Adrenal gland (tissue), 5 donors: ENCODE measurements around the gene NINL.

Experiments
- POLR2A ChIP-seq, 2 donors: fragments of 450-650 bp; IDR thresholded peaks; one replicate each; pipeline ENCODE4 v1.6.1; 2017; ENCODE audit warnings: antibody characterized with exemption in 2 of 2, mild to moderate bottlenecking in 2 of 2, moderate library complexity in 1 of 2
- TF ChIP-seq, protein P1 (sequence below), 6 experiments: fragments of 450-650 bp in 4 of 6; fragments of 200-600 bp in 2 of 6; sonication (generic) in 1 of 6; IDR thresholded peaks; 1 replicate in 5 of 6; 2 replicates in 1 of 6; pipeline versions ENCODE4 v1.5.1 to v1.8.0; 2016 to 2021; ENCODE audit warnings: antibody characterized with exemption in 6 of 6, mild to moderate bottlenecking in 2 of 6, moderate library complexity in 1 of 6
- donor health status: DM: no; HTN: no; CAD: no.

GRCh38 chr20:25529295-25529951, 55.9 kb downstream of the NINL start:
- no peak for TF ChIP-seq POLR2A (IDR thresholded peaks at IDR 0.05)
- TF ChIP-seq, protein P1, sequence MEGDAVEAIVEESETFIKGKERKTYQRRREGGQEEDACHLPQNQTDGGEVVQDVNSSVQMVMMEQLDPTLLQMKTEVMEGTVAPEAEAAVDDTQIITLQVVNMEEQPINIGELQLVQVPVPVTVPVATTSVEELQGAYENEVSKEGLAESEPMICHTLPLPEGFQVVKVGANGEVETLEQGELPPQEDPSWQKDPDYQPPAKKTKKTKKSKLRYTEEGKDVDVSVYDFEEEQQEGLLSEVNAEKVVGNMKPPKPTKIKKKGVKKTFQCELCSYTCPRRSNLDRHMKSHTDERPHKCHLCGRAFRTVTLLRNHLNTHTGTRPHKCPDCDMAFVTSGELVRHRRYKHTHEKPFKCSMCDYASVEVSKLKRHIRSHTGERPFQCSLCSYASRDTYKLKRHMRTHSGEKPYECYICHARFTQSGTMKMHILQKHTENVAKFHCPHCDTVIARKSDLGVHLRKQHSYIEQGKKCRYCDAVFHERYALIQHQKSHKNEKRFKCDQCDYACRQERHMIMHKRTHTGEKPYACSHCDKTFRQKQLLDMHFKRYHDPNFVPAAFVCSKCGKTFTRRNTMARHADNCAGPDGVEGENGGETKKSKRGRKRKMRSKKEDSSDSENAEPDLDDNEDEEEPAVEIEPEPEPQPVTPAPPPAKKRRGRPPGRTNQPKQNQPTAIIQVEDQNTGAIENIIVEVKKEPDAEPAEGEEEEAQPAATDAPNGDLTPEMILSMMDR (IDR thresholded peaks at IDR 0.05) = no peak
